Transverse colon (tissue), 3 donors: ENCODE measurements around the gene STRADA.

ENCODE experiments used
- EP300 ChIP-seq: sonication (generic); formaldehyde crosslinking; IDR thresholded peaks from one replicate; pipeline ENCODE4 v1.6.1; 2017; ENCODE audit warnings: antibody characterized with exemption, low read depth
- TF ChIP-seq, protein P1 (sequence below), 5 experiments: fragments of 200-600 bp in 3 of 5; fragments of 450-650 bp in 2 of 5; sonication (generic) in 3 of 5; IDR thresholded peaks; 1 replicate in 2 of 5; 2 replicates in 3 of 5; pipeline ENCODE4 v1.5.1; 2016 to 2017; ENCODE audit warnings: antibody characterized with exemption in 5 of 5, inconsistent platforms in 3 of 5, mild to moderate bottlenecking in 2 of 5, moderate library complexity in 1 of 5

GRCh38 chr17:63703029-63703428, 38.6 kb downstream of the STRADA start:
- TF ChIP-seq, protein P1, sequence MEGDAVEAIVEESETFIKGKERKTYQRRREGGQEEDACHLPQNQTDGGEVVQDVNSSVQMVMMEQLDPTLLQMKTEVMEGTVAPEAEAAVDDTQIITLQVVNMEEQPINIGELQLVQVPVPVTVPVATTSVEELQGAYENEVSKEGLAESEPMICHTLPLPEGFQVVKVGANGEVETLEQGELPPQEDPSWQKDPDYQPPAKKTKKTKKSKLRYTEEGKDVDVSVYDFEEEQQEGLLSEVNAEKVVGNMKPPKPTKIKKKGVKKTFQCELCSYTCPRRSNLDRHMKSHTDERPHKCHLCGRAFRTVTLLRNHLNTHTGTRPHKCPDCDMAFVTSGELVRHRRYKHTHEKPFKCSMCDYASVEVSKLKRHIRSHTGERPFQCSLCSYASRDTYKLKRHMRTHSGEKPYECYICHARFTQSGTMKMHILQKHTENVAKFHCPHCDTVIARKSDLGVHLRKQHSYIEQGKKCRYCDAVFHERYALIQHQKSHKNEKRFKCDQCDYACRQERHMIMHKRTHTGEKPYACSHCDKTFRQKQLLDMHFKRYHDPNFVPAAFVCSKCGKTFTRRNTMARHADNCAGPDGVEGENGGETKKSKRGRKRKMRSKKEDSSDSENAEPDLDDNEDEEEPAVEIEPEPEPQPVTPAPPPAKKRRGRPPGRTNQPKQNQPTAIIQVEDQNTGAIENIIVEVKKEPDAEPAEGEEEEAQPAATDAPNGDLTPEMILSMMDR (IDR thresholded peaks at IDR 0.05) = no peak
- no peak for TF ChIP-seq EP300
